SH-SY5Y (cell line): Measurements from ENCODE around the gene CACTIN.

Source experiments
- GATA2 ChIP-seq: IDR thresholded peaks from 2 replicates; pipeline ENCODE4 v1.6.1; 2011; ENCODE audit warnings: mild to moderate bottlenecking, low read depth, low read length
- GATA3 ChIP-seq: IDR thresholded peaks from 2 replicates; pipeline ENCODE4 v1.6.1; 2011; ENCODE audit warnings: low read depth, mild to moderate bottlenecking, low read length, moderate library complexity

Gene CACTIN

GRCh38 chr19:3605361-3605760 lies 21.2 kb downstream of the CACTIN start:
- TF ChIP-seq GATA2 (no peak), GATA3 (no peak)

DNA sequence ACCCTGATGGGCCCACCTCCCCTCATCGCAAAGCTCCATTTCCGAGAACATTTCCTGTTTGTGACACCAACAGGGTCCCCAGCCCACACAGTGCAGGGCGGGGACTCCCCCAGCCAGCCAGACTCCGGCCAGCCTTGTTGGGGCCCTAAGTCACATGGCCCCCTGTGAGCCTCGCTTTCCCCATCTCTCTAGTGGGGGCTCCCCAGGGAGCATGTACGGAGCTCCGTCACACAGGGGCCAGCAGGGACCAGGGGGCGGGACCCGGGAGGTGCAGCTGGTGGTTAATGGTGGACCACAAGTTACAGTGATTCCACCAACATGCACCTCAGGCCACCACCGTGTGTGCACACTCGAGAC lies 21.6 kb downstream of the CACTIN start:
- TF ChIP-seq GATA3 (no peak), GATA2 (no peak)

DNA sequence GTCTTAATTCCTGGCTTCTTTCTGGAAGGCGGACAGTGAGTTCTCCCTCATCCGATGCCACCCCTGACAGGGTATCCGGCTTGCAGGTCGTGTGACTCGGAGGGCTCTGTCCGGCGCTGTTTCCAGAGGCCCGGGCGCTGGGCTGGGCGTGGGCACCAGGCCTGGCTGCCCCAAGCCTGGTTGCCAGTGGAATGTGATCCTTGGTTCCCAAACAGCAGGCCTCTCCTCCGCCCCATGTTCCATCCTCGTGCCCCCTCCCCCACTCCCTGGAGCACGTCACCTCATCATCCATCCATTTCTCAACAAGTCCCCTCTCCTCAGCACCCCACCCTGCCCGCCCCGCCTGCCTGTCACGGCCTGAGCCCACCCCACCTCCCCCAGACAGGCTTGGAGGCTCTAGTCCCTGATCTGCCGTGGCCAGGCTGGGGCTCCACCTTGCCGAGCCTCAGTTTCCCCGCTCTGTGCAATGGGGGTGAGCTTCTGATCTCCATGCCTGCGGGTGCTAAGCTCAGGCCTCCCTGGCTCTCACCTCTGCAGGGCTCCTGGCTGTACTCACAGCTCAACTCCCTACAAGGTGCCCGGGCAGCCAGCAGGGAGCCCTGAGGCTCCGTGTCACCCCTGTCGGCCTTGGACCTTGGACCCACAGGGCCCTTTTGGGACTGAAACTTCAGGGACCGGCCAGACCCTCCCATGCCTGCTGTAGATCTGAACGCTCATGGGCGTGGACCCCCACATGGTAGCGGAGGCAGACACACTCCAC lies 22.2 kb downstream of the CACTIN start:
- TF ChIP-seq GATA3 (no peak), GATA2 (no peak)

GRCh38 chr19:3603121-3603811 lies 23.3 kb downstream of the CACTIN start:
- TF ChIP-seq GATA3: no peak
- no peak for TF ChIP-seq GATA2

DNA sequence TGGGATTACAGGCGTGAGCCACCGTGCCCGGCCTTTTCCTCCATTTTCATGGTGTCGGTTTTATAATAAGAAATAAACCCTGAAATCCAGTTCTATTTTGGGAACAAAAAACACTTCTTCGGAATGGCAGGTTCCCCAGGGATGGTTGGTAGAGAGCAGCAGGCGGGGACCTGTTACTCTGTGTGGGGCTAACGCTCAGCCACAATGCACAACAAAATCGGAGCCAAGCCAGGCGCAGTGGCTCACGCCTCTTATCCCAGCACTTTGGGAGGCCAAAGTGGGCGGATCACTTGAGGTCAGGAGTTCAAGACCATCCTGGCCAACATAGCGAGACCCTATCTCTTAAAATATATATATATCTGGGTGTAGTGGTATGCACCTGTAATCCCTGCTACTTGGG lies 25.6 kb downstream of the CACTIN start:
- TF ChIP-seq GATA2 (no peak), GATA3 (no peak)

- TF ChIP-seq GATA2 (no peak), GATA3 (no peak)
These were observed 26.8 kb downstream of the CACTIN start for GRCh38 chr19:3599776-3600187.

- TF ChIP-seq GATA3 (no peak), GATA2 (no peak)
These were observed 31.0 kb downstream of the CACTIN start for GRCh38 chr19:3595521-3596061.

GRCh38 chr19:3593156-3593555 lies 33.4 kb downstream of the CACTIN start:
- TF ChIP-seq GATA3 (no peak), GATA2 (no peak)

DNA sequence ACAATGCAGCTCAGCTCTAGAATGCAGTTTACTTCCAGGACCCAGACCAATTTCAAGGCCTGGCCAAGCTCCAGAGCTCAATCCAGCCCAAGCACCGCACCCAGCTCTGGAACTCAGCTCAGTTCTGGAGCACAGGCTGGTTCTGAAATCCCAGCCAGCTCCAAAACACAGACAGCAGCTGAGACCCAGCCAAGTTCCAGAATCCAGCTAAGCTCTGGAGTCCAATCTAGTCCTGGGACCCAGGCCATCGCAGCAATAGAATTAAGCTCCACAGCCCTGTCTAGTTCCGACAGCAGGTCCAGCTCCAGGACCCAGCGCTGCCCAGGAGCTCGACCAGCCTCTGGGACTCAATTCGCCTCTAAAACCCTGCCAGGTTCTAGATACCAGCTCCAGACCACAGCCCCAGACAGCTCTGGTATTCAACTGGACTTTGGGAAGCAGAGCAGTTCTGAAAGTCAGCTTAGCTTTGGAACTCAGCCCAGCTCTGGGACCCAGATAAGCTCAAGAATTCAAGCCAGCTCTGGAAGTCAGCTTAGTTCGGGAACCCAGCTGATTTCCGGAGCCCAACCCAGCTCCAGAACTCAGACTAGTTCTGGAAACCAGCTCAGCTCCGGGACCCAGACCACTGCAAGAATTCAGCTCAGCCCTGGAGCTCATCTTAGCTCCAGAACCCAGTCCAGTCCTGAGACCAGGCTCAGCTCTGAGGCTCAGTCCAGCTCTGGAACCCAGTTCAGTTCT lies 34.5 kb downstream of the CACTIN start:
- TF ChIP-seq GATA2 (no peak), GATA3 (no peak)

DNA sequence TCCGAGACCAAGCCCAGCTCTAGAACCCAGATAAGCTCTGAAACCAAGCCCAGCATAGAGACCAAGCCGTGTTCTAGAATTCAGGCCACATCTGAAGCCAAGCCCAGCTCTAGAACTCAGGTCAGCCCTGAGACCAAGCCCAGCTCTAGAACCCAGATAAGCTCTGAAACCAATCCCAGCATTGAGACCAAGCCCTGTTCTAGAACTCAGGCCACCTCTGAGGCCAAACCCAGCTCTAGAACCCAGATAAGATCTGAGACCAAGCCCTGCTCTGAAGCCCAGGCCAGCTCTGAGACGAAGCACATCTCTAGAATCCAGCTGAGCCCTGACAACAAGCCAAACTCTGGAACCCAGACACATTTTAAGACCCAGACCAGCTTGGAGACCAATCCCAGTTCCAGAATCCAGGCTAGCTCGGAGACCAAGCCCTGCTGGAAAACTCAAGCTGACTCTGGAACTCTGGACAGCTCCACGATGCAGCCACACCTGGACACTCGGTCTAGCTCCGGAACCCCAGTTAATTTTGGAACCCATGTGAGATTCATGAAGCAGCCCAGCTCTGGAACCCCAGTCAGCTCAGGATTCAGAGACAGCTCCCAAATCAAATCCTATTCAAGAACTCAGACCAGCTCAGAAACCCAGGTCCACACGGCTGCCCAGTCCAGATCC lies 35.5 kb downstream of the CACTIN start:
- TF ChIP-seq GATA3: no peak
- TF ChIP-seq GATA2: no peak

DNA sequence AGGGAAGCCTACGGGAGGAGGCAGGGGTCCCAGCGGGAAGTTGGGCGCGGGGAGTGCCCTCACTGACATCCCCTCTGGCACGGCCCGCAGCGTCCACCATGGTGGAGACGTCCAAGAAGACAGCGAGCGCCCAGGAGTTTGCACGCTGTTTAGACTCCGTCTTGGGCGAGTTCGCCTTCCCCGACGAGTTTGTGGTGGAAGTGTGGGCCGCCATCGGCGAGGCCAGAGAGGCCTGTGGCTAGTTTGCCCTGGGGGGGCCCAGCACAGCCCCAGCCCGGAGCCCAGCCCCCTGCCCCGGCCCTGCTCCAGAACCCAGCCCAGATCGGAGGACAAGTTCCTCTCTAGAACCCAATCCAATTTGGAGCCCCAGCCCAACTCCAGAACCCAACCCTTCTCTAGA lies 36.6 kb downstream of the CACTIN start:
- no peak for TF ChIP-seq GATA2
- no peak for TF ChIP-seq GATA3

DNA sequence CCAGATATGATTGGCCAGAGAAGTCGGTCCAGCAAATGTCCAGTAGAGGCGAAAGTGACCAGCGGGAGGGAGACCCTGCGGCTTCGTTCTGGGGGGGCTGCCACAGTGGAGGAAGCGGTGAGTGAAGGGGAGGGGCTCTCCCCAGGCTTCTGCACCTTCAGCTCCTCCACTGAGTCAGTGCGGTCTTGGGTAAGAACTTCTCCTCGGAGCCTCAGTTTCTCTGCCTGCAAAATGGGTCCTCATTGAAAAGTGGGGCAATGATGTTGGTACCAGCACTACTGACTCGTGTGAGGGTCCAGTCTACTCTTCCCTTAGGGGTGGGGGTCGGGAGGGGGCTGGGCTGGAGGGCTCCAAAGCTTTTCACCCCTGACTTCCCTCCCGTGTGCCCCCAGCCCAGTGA lies 37.2 kb downstream of the CACTIN start:
- TF ChIP-seq GATA3 (no peak), GATA2 (no peak)

DNA sequence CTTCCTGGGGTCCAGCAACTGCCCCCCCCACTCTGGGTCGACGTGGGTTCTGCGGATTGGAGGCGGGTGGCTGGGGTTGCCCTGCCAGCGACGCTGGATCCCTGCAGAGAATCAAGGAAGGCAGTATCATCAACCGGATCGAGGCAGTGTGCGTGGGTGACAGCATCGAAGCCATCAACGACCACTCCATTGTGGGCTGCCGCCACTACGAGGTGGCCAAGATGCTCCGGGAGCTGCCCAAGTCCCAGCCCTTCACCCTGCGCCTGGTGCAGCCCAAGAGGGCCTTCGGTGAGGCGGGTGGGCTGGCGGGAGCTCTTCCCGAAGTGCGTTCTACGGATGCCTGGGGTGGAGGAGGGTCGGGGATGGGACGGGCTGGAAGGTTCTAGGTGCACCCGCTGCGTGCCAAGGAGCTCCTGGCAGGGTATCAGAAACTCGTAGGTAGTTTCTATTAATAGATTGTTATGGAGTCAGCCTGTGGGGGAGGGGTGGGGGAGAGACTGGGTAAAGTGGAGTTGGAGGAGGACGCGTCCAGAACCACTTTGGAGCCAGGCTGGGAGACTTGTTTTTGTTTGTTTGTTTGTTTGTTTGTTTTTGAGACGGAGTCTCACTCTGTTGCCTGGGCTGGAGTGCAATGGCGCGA lies 39.8 kb downstream of the CACTIN start:
- no peak for TF ChIP-seq GATA3
- TF ChIP-seq GATA2: no peak
